ENCODE measurements around the gene NDFIP2. TPM values are rescaled to one million over a fixed set of nuclear protein-coding genes. Genes with fewer than 3 reads are reported as not detected.

NDFIP2 gene
- total and polyA plus RNA-seq, 12 donors: 9.9 to 42.7 (median 33.2) TPM

DNA sequence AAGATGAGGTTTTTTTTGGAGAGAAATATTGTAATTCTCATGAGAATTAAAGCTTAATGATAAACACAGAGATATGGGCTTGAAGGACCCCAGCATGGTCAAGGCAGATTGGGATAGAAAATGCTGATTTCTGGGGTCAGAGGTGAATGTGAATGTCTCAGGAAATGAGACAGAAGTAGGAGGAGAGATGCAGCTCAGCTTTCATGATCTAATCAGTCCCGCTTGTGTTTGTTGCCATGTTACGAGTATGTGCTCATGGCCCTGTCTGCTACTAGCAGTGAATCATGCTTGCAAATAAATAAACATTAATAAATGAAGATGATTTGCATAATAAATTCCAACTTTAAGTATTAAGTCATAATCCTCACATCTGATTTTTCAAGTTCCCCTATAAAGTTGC, 23.0 kb upstream of the NDFIP2 start:
- 53 to 66% methylated on average over 2 of the region's 2 CpGs for WGBS, 2 donors
- Histone ChIP-seq H3K9me3 (peaks cover 0 to 3% (median 0%) of the 10 kb centered on the region in 11 donors), H3K4me3 (no peak overlapping the region), H3K27me3 (peaks cover 0 to 4% (median 0%) of the 10 kb centered on the region in 7 donors), H3K27ac (no peak overlapping the region), H3K4me1 (no peaks in the 10 kb centered on the region), H3K36me3 (no peaks in the 10 kb centered on the region)
- TF ChIP-seq, protein P1, sequence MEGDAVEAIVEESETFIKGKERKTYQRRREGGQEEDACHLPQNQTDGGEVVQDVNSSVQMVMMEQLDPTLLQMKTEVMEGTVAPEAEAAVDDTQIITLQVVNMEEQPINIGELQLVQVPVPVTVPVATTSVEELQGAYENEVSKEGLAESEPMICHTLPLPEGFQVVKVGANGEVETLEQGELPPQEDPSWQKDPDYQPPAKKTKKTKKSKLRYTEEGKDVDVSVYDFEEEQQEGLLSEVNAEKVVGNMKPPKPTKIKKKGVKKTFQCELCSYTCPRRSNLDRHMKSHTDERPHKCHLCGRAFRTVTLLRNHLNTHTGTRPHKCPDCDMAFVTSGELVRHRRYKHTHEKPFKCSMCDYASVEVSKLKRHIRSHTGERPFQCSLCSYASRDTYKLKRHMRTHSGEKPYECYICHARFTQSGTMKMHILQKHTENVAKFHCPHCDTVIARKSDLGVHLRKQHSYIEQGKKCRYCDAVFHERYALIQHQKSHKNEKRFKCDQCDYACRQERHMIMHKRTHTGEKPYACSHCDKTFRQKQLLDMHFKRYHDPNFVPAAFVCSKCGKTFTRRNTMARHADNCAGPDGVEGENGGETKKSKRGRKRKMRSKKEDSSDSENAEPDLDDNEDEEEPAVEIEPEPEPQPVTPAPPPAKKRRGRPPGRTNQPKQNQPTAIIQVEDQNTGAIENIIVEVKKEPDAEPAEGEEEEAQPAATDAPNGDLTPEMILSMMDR (IDR thresholded peaks at IDR 0.05): no peak
- ATAC-seq (no peak), DNase-seq (no peak)
- intact Hi-C loops (cut with DNase I): no loop called here

DNA sequence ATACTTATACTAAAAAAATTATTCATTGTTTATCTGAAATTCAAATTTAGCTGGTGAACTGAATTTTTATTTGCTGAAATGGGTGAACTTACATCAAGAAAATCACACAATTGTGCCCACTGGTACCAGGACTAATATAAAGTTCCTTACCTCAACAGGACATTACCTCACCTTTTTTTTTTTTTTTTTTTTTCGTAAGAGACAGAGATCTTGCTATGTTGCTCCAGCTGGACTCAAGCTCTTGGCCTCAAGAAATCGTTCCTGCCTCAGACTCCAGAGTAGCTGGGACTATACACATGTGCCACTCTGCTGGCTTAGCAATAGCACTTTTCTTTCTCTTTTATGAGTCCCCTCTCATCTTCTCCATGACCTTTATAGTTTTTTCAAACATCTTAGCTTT, 22.5 kb upstream of the NDFIP2 start:
- no peaks in the 10 kb centered on the region for H3K36me3 ChIP-seq
- no peak overlapping the region for H3K27ac ChIP-seq
- peaks cover 0 to 4% (median 0%) of the 10 kb centered on the region in 7 donors for H3K27me3 ChIP-seq
- TF ChIP-seq, protein P1 (IDR thresholded peaks at IDR 0.05): no peak
- WGBS, 2 donors: 58 to 71% methylated on average over 2 of the region's 2 CpGs
- intact Hi-C loops (cut with DNase I): no loop called here
- no peaks in the 10 kb centered on the region for H3K4me1 ChIP-seq
- H3K4me3 ChIP-seq: no peak overlapping the region
- DNase-seq (no peak), ATAC-seq (no peak)
- peaks cover 0 to 3% (median 0%) of the 10 kb centered on the region in 11 donors for H3K9me3 ChIP-seq

DNA sequence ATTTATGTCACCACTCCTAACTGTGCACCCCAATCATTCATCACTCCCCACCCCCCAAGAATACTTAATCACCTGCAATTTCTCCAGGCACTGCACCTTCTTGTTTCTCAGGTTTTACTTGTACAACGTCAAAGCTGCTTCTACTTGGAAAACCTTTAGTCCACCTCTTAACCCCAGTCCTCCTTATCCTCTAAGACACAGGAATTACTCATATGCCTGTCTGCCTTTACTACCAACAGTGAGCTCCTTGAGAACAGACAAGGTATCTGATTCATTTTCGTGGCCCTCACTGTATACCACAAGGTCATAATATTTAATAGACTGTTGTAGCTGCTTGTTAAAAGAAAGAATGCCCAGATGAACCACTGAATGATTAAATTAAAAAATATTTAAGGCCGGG, 21.0 kb upstream of the NDFIP2 start:
- Histone ChIP-seq H3K27me3 (no peaks in the 10 kb centered on the region), H3K4me3 (no peak overlapping the region), H3K9me3 (peaks cover 0 to 3% (median 0%) of the 10 kb centered on the region in 11 donors), H3K27ac (no peak overlapping the region), H3K36me3 (no peaks in the 10 kb centered on the region), H3K4me1 (no peaks in the 10 kb centered on the region)
- no peak for DNase-seq
- WGBS, 2 donors: 79 to 82% methylated on average over 3 of the region's 3 CpGs
- intact Hi-C loops (cut with DNase I): no loop called here
- TF ChIP-seq, protein P1 (IDR thresholded peaks at IDR 0.05): no peak
- no peak for ATAC-seq

DNA sequence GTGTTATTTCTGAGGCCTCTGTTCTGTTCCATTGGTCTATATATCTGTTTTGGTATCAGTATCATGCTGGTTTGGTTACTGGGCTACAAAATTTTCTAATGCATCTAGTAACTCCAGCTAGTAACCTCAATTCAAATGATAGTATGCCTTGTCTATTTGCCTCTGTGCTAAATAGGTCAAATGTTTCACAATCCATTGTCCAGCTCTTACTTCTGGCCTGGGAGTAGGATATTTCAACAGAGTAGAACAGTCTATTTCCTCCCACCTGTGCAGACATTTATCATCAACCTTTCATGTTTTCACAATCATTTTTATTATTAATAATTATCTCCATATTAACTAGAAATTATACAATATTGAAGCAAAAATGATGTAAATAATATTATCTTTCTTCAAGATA, 18.1 kb upstream of the NDFIP2 start:
- Histone ChIP-seq H3K27ac (no peak overlapping the region), H3K36me3 (no peaks in the 10 kb centered on the region), H3K27me3 (no peaks in the 10 kb centered on the region), H3K4me1 (no peaks in the 10 kb centered on the region), H3K9me3 (no peaks in the 10 kb centered on the region), H3K4me3 (no peak overlapping the region)
- ATAC-seq: no peak
- no peak for DNase-seq
- intact Hi-C loops (cut with DNase I): no loop called here
- TF ChIP-seq, protein P1 (IDR thresholded peaks at IDR 0.05): no peak
